DMS53 treated with DMSO at 0.1 percent for 48 hours (cell line): ENCODE measurements around the gene MYO5B.
"Not testable (repeated sequence)": the region's sequence is repeated elsewhere in the genome, so short reads cannot be mapped to it uniquely, and the experiment has no call there.

Experiments
- DNase-seq: peaks from one replicate; lab custom pipeline; 2025; ENCODE audit not compliant: unreplicated experiment; lab: John Stamatoyannopoulos, UW

Gene MYO5B

DNA sequence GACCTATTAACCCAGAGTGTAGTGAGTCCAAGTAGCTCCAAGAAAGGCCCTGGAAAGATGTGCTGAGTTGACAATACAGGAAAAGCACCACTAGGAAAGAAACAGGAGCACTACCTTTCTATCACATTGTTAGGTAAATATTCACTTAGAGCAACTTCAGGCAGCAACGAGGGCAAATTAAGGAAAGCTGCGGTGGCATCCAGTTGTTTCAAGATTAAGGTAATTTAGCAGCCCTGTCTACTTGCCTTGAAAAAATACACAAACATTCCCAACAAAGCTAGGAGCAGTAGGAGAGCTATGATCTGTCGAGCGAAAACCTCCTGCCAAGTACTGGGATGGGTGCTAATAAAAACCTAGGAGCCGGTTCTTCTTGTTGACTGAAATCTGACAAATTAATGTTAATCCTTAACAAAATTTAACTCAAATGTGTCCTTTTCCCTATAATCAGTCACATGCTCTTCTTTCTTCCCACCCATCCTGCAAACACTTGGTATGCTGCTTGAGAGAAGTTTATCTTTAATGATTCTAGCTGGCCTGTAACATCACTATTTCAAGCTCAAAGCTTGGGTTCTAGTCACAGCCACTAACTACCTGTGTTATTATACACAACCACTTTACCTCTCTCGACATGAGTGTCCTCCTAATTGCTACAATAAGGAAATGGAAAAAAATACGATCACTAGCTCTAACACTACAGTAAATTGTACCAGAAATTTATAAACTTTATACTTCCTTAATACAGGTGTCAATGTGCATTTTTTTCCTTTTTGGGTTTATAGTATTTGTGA is 383.6 kb downstream of the MYO5B start:
- DNase-seq, result no peak

DNA sequence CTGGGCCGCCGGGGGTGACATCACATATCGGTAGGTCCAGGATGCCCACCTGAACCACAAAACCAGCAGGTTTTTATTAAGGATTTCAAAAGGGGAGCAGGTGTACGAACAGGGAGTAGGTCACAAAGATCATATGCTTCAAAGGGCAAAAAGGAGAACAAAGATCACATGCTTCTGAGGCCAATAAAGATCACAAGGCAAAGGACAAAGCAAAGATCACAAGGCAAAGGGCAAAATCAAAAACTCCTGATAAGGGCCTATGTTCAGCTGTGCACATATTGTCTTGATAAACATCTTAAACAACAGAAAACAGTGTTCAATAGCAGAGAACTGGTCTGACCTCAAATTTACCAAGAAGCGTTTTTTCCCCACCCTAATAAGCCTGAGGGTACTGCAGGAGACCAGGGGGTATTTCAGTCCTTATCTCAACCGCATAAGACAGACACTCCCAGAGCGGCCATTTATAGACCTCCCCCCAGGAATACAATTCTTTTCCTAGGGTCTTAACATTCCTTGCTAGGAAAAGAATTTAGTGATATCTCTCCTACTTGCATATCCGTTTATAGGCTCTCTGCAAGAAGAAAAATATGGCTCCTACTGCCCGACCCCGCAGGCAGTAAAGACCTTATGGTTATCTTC is 386.3 kb downstream of the MYO5B start:
- not testable (repeated sequence) for DNase-seq

DNA sequence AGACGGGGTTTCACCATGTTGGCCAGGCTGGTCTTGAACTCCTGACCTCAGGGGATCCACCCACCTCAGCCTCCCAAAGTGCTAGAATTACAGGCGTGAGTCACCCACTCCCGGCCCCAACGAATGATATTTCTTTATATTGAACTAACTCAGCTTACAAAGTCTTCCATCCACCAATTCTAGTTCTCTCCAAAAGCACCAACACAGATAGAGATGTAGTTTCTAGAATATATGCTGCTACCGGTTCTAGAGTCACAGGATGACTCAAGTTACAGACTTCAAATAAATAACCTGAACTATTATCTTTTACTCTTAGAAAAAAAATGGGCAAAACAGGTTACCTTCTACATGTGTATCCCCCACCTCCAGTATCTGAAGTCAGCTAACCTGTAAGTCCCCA is 390.9 kb downstream of the MYO5B start:
- no peak for DNase-seq

DNA sequence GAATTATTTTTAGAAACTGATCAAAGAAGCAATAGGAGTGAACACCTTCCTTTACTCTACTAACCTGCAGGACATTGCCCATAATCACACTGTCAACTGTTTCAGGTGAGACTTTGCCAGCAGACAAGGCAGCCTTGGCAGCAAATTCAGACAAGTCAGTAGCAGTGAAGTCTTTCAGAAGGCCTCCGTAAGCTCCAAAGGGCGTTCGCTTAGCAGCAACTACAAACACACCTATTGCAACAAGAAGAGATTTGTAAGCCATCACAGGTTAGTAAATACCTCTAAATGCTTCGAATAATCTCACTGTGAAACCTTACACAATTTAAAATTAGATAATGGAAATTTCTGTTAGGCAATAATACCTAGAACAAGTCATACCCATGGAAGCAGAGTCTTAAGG is 392.3 kb downstream of the MYO5B start:
- no peak for DNase-seq

DNA sequence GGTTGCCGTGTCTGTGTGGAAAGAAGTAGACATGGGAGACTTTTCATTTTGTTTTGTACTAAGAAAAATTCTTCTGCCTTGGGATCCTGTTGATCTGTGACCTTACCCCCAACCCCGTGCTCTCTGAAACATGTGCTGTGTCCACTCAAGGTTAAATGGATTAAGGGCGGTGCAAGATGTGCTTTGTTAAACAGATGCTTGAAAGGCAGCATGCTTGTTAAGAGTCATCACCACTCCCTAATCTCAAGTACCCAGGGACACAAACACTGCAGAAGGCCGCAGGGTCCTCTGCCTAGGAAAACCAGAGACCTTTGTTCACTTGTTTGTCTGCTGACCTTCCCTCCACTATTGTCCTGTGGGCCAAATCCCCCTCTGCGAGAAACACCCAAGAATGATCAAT is 394.5 kb downstream of the MYO5B start:
- DNase-seq, result not testable (repeated sequence)

DNA sequence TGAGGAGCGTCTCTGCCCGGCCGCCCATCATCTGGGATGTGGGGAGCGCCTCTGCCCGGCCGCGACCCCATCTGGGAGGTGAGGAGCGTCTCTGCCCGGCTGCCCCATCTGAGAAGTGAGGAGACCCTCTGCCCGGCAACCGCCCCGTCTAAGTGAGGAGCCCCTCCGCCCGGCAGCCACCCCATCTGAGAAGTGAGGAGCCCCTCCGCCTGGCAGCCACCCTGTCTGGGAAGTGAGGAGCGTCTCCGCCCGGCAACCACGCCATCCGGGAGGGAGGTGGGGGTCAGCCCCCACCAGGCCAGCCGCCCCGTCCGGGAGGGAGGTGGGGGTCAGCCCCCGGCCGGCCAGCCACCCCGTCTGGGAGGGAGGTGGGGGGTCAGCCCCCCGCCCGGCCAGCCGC is 395.1 kb downstream of the MYO5B start:
- DNase-seq, result not testable (repeated sequence)

DNA sequence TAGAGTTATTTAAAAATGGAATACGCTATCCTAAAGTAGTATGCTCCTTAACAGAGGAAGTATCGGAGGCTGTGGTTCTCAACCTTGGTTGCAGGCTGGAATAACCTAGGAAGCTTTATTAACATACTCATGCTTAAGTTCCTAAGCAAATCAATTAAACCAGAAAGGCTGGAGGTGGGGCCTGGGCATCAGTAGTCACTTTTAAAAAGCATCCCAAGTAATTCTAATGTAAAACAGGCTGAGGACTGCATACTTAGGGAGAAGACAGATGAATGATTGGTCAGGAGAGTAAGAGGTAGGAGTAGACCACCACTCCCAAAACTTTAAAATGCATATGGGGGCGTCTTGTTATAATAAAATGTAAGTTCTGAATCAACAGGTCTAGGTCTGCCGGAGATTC is 396.9 kb downstream of the MYO5B start:
- DNase-seq, result no peak

DNA sequence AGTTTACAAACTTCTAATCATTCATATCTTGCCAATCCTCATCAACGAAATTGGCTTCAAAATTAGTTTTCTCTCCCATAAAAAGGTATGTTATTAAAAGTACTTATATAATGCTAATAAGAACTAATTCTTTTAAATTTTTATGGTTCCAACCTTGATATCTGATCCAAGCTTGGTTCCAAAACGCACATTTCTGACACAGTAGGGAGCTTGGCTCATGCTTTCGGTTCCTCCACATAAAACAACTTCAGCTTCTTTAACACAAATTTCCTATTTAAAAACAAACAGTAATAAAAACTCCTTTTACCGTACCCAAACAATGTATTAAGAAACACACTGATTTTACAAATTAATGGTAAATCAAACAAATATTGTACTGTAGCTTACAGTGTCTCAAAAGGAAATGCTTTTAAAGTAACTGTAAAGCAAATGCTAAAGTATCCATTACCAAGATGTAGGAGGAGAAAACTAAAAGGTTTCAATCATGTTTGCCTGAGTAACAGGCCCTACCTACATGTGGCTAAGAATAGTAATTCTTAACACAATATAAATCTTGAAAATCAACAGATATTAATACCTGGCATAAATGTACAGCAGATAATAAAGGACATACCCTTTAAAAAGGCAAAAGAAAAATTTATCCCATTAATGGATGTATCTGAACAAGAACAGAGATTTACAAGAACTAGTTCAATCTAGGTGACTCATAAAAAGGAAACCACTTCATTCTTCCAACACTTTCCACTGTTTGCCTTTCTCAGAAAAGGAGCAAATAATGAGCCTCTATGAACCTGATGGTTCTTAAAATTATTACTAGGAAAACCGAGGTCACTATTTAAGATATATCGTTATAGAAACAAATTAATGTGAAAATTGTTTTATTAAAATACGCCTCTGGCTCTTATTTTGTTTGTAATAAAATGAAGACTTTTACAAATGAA is 399.1 kb downstream of the MYO5B start:
- peak; percentile 18 for DNase-seq

DNA sequence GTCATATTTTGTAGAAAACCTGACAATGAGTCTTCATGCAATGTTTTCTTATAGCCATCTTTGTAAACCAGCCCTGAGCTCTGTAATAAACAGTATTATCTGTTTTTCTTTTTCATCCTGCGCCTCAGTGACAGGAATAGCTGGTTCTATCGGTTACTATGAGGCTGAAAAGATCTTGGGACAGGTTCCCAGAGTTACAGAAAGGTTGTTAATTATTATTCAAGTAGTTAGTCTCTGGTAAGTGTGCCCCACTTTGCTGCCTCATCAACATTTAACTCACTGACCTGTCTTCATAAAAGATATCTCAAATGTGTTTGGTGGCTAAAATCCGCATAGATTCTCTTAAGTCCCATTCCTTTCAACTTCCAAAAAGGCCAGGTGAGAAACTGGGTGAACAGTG is 400.2 kb downstream of the MYO5B start:
- DNase-seq, result no peak

DNA sequence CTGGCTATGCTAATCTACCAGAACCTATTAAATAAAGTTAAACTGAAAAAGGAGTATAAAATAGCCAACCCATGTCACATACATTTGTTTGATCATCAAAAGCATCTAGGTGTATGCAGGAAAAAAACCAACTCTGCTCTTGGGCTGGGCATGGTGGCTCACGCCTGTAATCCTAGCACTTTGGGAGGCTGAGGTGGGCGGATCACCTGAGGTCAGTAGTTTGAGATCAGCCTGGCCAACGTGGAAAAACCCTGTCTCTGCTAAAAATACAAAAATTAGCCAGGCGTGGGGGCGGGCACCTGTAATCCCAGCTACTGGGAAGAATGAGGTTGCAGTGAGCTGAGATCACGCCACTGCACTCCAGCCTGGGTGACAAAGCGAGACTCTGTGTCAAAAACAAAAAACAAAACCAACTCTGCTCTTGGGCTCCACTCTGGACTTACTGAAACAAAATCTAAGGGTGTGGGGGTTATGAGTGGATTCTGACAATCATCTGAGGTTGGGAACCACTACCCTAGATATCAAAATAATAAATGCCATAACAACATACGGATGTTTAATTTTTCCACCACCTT is 405.3 kb downstream of the MYO5B start:
- DNase-seq, result not testable (repeated sequence)

DNA sequence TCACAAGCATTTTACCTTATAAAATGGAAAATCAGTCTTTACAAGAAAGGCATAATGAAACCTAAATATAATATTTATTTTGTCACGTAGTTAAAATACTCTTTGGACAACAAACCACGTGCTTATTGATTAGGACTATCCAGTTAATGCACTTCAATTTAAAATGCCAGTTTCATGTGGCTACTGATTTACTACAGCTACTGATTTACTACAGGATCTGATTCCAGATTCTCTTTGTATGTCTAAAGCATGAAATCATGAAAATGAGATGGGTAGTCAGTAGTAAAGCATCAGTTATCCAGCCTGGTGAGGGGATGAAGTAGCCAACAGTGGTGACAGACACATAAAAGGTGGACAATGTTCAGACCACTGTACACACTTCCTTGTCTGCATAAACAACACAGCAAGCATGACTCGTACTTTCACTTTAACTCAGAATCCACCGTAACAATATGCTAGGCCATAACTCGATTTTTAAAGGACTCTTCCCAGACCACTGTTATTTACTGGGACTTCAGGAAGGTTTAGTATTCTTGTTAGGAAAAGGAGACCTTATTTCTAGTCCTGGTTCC is 406.5 kb downstream of the MYO5B start:
- peak; percentile 75 for DNase-seq

DNA sequence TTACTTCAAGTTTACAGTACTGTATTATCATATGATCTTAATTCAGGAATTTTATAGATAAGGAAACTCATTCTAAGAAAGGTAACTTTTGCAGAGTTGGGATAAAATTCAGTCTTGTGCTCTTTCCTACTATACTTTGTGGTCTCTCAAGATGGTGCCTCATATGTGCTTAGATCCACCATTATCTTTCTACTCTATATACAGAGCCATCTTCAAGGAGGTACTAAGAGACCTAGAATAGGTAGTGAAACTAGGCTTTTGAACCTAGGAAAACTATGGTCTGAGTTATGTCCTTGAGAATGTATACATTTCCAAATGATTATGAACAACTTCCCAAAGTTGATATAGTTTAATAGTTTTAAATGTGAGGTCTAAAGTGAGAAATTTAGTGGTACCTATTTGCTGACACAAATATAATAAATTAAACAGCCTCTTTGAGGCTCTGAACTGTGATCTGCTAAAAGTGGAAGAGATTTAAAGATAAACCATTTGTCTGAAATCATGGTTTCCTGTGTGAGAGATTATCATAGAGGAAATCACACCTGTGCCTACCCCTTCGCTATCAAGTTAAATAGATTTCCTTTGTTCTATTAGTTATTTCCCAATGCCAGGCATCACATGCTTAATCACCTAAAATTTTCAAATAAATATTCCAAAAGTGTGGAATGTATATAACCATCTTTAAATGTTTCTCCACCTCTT is 408.8 kb downstream of the MYO5B start:
- DNase-seq, result no peak

DNA sequence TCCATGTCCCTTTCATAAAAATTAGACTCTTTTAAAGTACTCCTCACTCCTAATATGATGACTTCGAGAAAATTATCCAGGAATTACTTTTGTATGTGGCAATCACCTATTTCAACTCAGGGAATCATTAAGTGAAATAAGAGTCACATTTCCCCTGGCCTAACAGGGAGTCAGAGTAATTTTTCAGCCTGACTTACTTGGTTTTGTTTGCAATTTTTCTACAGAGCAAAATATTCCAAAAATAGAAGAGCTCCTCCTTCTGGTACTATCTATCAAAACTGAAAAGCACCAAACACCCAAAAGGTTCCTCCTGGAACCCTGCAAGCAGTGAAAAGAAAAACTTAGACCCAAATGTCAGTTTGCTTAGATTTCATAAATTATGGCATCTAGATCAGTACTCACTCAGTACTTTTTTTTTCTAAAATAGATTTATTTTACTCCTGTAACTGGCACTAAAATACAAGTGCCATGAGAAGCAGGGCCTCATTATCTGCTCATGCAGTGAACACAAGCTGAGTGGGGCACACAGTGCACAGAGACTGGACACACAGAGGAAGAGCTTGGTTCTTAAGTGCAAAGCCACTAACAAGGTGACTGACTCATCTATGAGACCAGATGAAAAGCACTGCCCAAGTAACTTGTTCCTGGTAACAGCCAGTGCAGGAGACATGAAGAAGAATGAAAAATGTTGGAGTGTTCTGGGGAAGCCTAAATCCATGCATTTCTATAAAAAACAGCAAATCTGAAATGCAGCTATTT is 410.3 kb downstream of the MYO5B start:
- DNase-seq, result no peak

DNA sequence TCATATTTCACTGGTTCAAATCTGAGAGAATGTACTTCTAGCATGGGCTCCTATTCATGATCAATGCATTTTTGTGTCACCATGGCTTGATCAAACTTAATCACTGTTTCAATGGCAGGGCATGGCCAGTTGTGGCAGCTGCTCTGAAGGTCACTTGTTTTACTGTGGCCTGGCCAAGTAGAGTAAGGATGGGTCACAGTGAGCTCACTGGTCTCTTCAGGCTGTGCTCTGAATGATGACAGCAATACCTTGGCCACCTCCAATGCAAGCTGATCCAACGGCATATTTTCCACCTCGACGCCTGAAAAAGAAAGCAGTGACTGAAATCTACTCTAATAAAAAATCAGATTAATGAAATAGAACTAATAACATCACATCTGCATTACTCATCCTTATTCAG is 411.3 kb downstream of the MYO5B start:
- DNase-seq, result not testable (repeated sequence)

DNA sequence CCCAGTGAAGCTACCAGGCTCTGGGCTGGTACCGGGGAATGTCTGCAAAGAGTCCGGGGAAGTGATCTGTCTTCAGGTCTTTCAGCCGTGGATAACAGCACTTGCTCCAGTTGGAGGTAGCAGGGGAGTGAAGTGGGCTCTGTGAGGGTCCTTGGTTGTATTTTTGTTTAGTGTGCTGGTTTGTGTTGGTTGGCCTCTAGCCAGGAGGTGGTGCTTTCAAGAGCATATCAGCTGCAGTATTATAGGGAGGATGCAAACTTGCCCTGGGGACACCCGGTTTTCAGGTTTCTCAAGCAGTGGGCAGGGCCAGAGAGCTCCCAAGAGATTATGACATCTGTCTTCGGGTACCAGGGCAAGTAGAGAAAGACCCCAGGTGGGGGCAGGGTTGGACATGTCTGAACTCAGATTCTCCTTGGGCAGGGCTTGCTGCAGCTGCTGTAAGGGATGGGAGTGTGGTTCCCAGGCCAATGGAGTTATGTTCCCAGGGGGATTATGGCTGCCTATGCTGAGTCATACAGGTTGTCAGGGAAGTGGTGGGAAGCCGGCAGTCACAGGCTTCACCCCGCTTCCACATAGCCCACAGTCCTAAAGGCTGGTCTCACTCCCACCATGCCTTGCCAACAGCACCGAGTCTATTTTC is 416.0 kb downstream of the MYO5B start:
- DNase-seq, result no peak
